B cell (primary cell): ENCODE measurements around the gene TYW1B. TPM values are rescaled to one million over a fixed set of nuclear protein-coding genes. Genes with fewer than 3 reads are reported as not detected.
"Not testable (repeated sequence)": the region's sequence is repeated elsewhere in the genome, so short reads cannot be mapped to it uniquely, and the experiment has no call there.

ENCODE experiments used
- ATAC-seq: fragments of 200-7000 bp; cut with Tn5 transposase; one replicate; pipeline ENCODE4 v1.10.0; 2021; ENCODE audit warnings: low read depth, mild to moderate bottlenecking, moderate number of reproducible peaks, moderate library complexity
- CTCF ChIA-PET: fragments of 350-600 bp; sonication (Branson Sonifier 250); formaldehyde crosslinking; loops from one replicate; lab custom pipeline; 2021; ENCODE audit warnings: antibody characterized with exemption, inconsistent platforms; lab: Charles Lee
- POLR2A ChIA-PET: fragments of 350-600 bp; sonication (Branson Sonifier 250); formaldehyde crosslinking; loops from one replicate; lab custom pipeline; 2021; ENCODE audit warnings: antibody characterized with exemption; lab: Charles Lee
- DNase-seq: peaks from one replicate; pipeline ENCODE4 v3.0.0; 2013
- H2AFZ ChIP-seq: 2 replicates; pipeline ENCODE4 v1.6.1; 2012; ENCODE audit warnings: mild to moderate bottlenecking, low read depth, low read length; ENCODE audit not compliant: insufficient read depth, poor library complexity, severe bottlenecking
- H3K27ac ChIP-seq, 2 donors: 1 replicate in 1 of 2; 2 replicates in 1 of 2; pipeline ENCODE4 v1.5.1; 2012 to 2013; ENCODE audit warnings: low read length in 2 of 2, mild to moderate bottlenecking in 2 of 2, moderate library complexity in 1 of 2
- H3K27me3 ChIP-seq, 4 experiments: fragments of 200-600 bp in 1 of 4; sonication (generic) in 1 of 4; replicated peaks in 1 of 4; 1 replicate in 2 of 4; 2 replicates in 2 of 4; pipeline versions ENCODE4 v1.6.1 to v1.7.0; 2013 to 2016; ENCODE audit warnings: low read length in 3 of 4, mild to moderate bottlenecking in 2 of 4, mixed read lengths in 1 of 4, moderate library complexity in 1 of 4; ENCODE audit not compliant: insufficient read depth in 4 of 4, control insufficient read depth in 3 of 4; ENCODE audit errors: control extremely low read depth in 1 of 4
- H3K36me3 ChIP-seq, 2 experiments: replicated peaks in 1 of 2; 1 replicate in 1 of 2; 2 replicates in 1 of 2; pipeline versions ENCODE4 v1.6.1 to v1.7.1; 2013; ENCODE audit warnings: low read length in 1 of 2; ENCODE audit not compliant: insufficient read depth in 2 of 2, control insufficient read depth in 1 of 2; ENCODE audit errors: control extremely low read depth in 1 of 2, extremely low read depth in 1 of 2
- H3K4me1 ChIP-seq, 2 donors: fragments of 200-600 bp in 1 of 2; sonication (generic) in 1 of 2; 1 replicate in 1 of 2; 2 replicates in 1 of 2; pipeline versions ENCODE4 v1.5.1 to v1.6.1; 2013 to 2017; ENCODE audit warnings: low read length in 2 of 2; ENCODE audit not compliant: control insufficient read depth in 2 of 2, insufficient read depth in 2 of 2
- H3K4me2 ChIP-seq: replicated peaks from 2 replicates; pipeline ENCODE3; 2012; ENCODE audit warnings: mild to moderate bottlenecking, low read depth, low read length; ENCODE audit not compliant: poor library complexity, severe bottlenecking
- H3K4me3 ChIP-seq, 5 experiments: fragments of 200-600 bp in 1 of 5; sonication (generic) in 1 of 5; 1 replicate in 3 of 5; 2 replicates in 2 of 5; pipeline versions ENCODE4 v1.5.1 to v1.7.0; 2011 to 2016; ENCODE audit warnings: low read length in 4 of 5, mild to moderate bottlenecking in 4 of 5, low read depth in 2 of 5, control low read depth in 1 of 5, moderate library complexity in 1 of 5; ENCODE audit not compliant: insufficient read depth in 1 of 5; ENCODE audit errors: control extremely low read depth in 1 of 5, extremely low read depth in 1 of 5
- H3K79me2 ChIP-seq: fragments of 200-600 bp; sonication (generic); one replicate; pipeline ENCODE4 v1.6.0; 2016; ENCODE audit warnings: low read length; ENCODE audit not compliant: control insufficient read depth, insufficient read depth
- H3K9ac ChIP-seq: fragments of 200-600 bp; sonication (generic); 2 replicates; pipeline ENCODE4 v1.6.1; 2017; ENCODE audit warnings: mild to moderate bottlenecking, low read length, moderate library complexity
- H3K9me3 ChIP-seq, 3 donors: one replicate each; pipeline versions ENCODE4 v1.6.1 to v1.7.1; 2013; ENCODE audit warnings: low read length in 2 of 3; ENCODE audit not compliant: control insufficient read depth in 2 of 3, insufficient read depth in 1 of 3; ENCODE audit errors: control extremely low read depth in 1 of 3
- H4K20me1 ChIP-seq: 2 replicates; pipeline ENCODE4 v1.6.0; 2012; ENCODE audit warnings: mild to moderate bottlenecking, low read length; ENCODE audit not compliant: insufficient read depth, control insufficient read depth, poor library complexity, severe bottlenecking
- H3K27ac Mint-ChIP-seq: one replicate; pipeline ENCODE4 v1.8.0; 2021; ENCODE audit warnings: mixed read lengths
- H3K27me3 Mint-ChIP-seq: one replicate; pipeline ENCODE4 v1.8.0; 2021; ENCODE audit warnings: mixed read lengths
- H3K4me1 Mint-ChIP-seq: one replicate; pipeline ENCODE4 v1.8.0; 2021; ENCODE audit warnings: mixed read lengths
- H3K4me3 Mint-ChIP-seq: one replicate; pipeline ENCODE4 v1.8.0; 2021; ENCODE audit warnings: mixed read lengths
- H3K9me3 Mint-ChIP-seq: one replicate; pipeline ENCODE4 v1.8.0; 2022; ENCODE audit warnings: mixed read lengths; ENCODE audit not compliant: insufficient read depth
- WGBS: methylation state at CpG from one replicate; pipeline ENCODE4 v1.1.5; 2013; ENCODE audit warnings: missing lambda C conversion rate; ENCODE audit not compliant: insufficient coverage; 5-methylcytosine and 5-hydroxymethylcytosine counted together
- intact Hi-C: fragments of 100-400 bp; cut with micrococcal nuclease; formaldehyde crosslinking; loops from one replicate; pipeline ENCODE4 v1.10.0; 2022
- polyA plus RNA-seq: library from polyadenylated mRNA; depleted of rRNA; stranded (reverse); fragments of >200 nt; gene quantifications from 2 replicates; pipeline ENCODE4 v1.2.3, GENCODE V29; 2012
- total RNA-seq, 2 donors: library from RNA; stranded (reverse); fragments of 120-200 nt in 1 of 2; gene quantifications; 1 replicate in 1 of 2; 2 replicates in 1 of 2; pipeline versions ENCODE4 v1.2.3 to v1.2.4, GENCODE V29; 2013 to 2022
- TF ChIP-seq, protein P1 (sequence below): fragments of 200-600 bp; IDR thresholded peaks from one replicate; pipeline ENCODE4 v1.8.0; 2022; ENCODE audit warnings: antibody characterized with exemption, mild to moderate bottlenecking

TYW1B gene
- total and polyA plus RNA-seq, 2 donors (not counting 1 experiment from before 2014, with no cell fraction given): 4.4 to 9.4 TPM

DNA sequence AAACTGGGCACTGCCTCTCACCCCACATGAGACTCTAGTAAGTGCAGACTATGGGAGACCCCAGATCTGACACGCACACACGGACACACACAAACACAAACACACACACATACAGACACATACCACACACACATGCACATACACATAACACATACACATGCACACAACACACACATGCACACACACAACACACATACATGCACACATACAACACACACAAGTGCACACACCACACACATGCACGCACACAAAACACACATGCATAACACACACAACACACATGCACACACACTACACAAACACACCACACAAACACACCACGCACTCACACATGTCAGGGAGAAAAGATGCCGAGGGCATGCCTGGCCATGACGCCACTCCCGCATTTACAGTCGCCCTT lies 205.5 kb downstream of the TYW1B start:
- Histone ChIP-seq H3K4me3 (no peak overlapping the region), H3K9me3 (no peaks in the 10 kb centered on the region), H4K20me1 (no peaks in the 10 kb centered on the region), H2AFZ (no peak overlapping the region), H3K79me2 (no peaks in the 10 kb centered on the region), H3K27me3 (no peaks in the 10 kb centered on the region), H3K27ac (no peak overlapping the region), H3K36me3 (no peaks in the 10 kb centered on the region), H3K4me1 (no peaks in the 10 kb centered on the region), H3K9ac (no peak overlapping the region), H3K4me2 (no peak overlapping the region)
- ChIA-PET POLR2A (no interaction called here), CTCF (no interaction called here)
- Mint-ChIP-seq H3K27me3 (no peaks in the 10 kb centered on the region), H3K27ac (no peak overlapping the region), H3K9me3 (no peaks in the 10 kb centered on the region), H3K4me3 (no peak overlapping the region), H3K4me1 (no peaks in the 10 kb centered on the region)
- intact Hi-C loops: no loop called here
- DNase-seq (no peak), ATAC-seq (no peak)
- 98% methylated on average over 3 of the region's 8 CpGs for WGBS
- TF ChIP-seq, protein P1, sequence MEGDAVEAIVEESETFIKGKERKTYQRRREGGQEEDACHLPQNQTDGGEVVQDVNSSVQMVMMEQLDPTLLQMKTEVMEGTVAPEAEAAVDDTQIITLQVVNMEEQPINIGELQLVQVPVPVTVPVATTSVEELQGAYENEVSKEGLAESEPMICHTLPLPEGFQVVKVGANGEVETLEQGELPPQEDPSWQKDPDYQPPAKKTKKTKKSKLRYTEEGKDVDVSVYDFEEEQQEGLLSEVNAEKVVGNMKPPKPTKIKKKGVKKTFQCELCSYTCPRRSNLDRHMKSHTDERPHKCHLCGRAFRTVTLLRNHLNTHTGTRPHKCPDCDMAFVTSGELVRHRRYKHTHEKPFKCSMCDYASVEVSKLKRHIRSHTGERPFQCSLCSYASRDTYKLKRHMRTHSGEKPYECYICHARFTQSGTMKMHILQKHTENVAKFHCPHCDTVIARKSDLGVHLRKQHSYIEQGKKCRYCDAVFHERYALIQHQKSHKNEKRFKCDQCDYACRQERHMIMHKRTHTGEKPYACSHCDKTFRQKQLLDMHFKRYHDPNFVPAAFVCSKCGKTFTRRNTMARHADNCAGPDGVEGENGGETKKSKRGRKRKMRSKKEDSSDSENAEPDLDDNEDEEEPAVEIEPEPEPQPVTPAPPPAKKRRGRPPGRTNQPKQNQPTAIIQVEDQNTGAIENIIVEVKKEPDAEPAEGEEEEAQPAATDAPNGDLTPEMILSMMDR: no peak

DNA sequence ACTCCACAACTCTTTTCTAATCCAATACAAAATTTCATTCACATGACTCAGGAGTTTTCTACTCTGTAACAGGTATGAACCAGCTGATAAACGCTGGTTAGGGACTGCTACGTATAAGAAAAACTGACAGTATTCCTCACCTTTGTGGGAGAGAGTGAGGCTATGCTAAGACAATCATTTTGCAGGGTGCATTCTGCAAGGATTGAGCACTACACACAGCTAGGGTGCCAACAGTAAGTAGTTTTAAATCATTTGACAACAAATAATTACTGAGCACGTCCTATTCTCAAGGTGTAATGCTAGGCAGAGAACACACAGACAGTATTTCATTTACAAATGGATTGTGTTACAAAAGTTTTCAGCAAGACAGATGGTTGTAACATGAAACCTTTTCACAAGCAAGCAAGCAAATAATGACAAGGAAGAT lies 206.2 kb downstream of the TYW1B start:
- H4K20me1 ChIP-seq, POLR2A ChIA-PET, H3K4me1 Mint-ChIP-seq, DNase-seq, H3K27ac ChIP-seq, CTCF ChIA-PET, H3K9me3 ChIP-seq, H3K4me2 ChIP-seq, H2AFZ ChIP-seq, intact Hi-C loops, H3K4me1 ChIP-seq, H3K4me3 Mint-ChIP-seq, H3K27ac Mint-ChIP-seq, H3K9me3 Mint-ChIP-seq, ATAC-seq, H3K27me3 ChIP-seq, H3K36me3 ChIP-seq, H3K9ac ChIP-seq, H3K79me2 ChIP-seq, H3K4me3 ChIP-seq, H3K27me3 Mint-ChIP-seq: not testable (repeated sequence)
- no CpG with 5 or more reads among the region's 3 CpGs for WGBS

DNA sequence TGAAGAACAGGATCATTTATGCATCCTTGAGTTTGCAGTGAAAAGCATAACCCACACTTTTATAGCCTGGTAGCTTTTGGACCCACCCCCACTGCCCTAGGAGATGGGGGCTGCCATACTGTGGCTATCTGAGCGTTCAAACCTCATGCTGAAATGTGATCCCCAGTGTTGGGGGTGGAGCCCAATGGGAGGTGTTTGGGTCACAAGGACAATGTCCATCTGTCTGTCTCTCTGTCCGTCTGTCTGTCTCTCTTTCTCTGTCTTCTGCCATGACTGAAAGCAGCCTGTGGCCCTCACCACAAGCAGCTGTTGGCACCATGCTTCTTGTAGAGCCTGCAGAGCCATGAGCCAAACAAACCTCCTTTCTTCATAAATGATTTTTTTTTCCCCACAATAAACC lies 207.1 kb downstream of the TYW1B start:
- H3K27ac Mint-ChIP-seq, CTCF ChIA-PET, POLR2A ChIA-PET: not testable (repeated sequence)

More for the DNA sequence above, 207.1 kb downstream of the TYW1B start:
- 100% methylated on average over 2 of the region's 2 CpGs for WGBS
- H3K9ac ChIP-seq, H3K9me3 Mint-ChIP-seq, H3K27me3 Mint-ChIP-seq, H4K20me1 ChIP-seq, H3K9me3 ChIP-seq, H3K4me3 Mint-ChIP-seq, H3K36me3 ChIP-seq, H3K4me3 ChIP-seq, ATAC-seq, H3K79me2 ChIP-seq, DNase-seq, H3K4me2 ChIP-seq, H3K27ac ChIP-seq, H3K4me1 ChIP-seq, H3K27me3 ChIP-seq, intact Hi-C loops, H2AFZ ChIP-seq, H3K4me1 Mint-ChIP-seq: not testable (repeated sequence)
